Activated CD4-positive, CD25-positive, alpha-beta regulatory T cell treated with anti-CD3 and anti-CD28 coated beads, Interleukin-2, amount 50 U/mL, for 16 hours (primary cell): ENCODE data around the gene ROR2.
"Not testable (repeated sequence)": the region's sequence is repeated elsewhere in the genome, so short reads cannot be mapped to it uniquely, and the experiment has no call there.

Experiments used
- DNase-seq: peaks from one replicate; pipeline ENCODE4 v3.0.0-alpha.2; 2020; ENCODE audit warnings: low read depth, low spot score

ROR2 gene

GRCh38 chr9:91799113-91799744 lies 150.8 kb downstream of the ROR2 start:
- DNase-seq: no peak

GRCh38 chr9:91798273-91799112 lies 151.5 kb downstream of the ROR2 start:
- not testable (repeated sequence) for DNase-seq

- DNase-seq: not testable (repeated sequence)
Measured at GRCh38 chr9:91797517-91797916, 152.5 kb downstream of the ROR2 start.

GRCh38 chr9:91796516-91796915 lies 153.5 kb downstream of the ROR2 start:
- DNase-seq: not testable (repeated sequence)

- no peak for DNase-seq
Measured at GRCh38 chr9:91795598-91796241, 154.3 kb downstream of the ROR2 start.

GRCh38 chr9:91793371-91793770 lies 156.7 kb downstream of the ROR2 start:
- not testable (repeated sequence) for DNase-seq

GRCh38 chr9:91790917-91791316 lies 159.1 kb downstream of the ROR2 start:
- DNase-seq: no peak

- DNase-seq: no peak
Measured at GRCh38 chr9:91789941-91790340, 160.1 kb downstream of the ROR2 start.

GRCh38 chr9:91787931-91788330 lies 162.1 kb downstream of the ROR2 start:
- no peak for DNase-seq

- DNase-seq: no peak
Measured at GRCh38 chr9:91786132-91786896, 163.7 kb downstream of the ROR2 start.

GRCh38 chr9:91785447-91785842 lies 164.6 kb downstream of the ROR2 start:
- DNase-seq: no peak

- no peak for DNase-seq
Measured at GRCh38 chr9:91784673-91785446, 165.2 kb downstream of the ROR2 start.

GRCh38 chr9:91783876-91784672 lies 166.0 kb downstream of the ROR2 start:
- no peak for DNase-seq

GRCh38 chr9:91783411-91783810 lies 166.6 kb downstream of the ROR2 start:
- DNase-seq: no peak

GRCh38 chr9:91782708-91783214 lies 167.3 kb downstream of the ROR2 start:
- no peak for DNase-seq

GRCh38 chr9:91781906-91782305 lies 168.1 kb downstream of the ROR2 start:
- no peak for DNase-seq

- no peak for DNase-seq
Measured at GRCh38 chr9:91781116-91781515, 168.9 kb downstream of the ROR2 start.

GRCh38 chr9:91778031-91778430 lies 172.0 kb downstream of the ROR2 start:
- no peak for DNase-seq

- DNase-seq: no peak
Measured at GRCh38 chr9:91777292-91777830, 172.7 kb downstream of the ROR2 start.
